HuH-7.5 (cell line): ENCODE results near the gene LAMTOR4.

Experiments used
- DNase-seq: peaks from one replicate; pipeline ENCODE4 v3.0.0; 2011; ENCODE audit warnings: low spot score

The LAMTOR4 gene

DNA sequence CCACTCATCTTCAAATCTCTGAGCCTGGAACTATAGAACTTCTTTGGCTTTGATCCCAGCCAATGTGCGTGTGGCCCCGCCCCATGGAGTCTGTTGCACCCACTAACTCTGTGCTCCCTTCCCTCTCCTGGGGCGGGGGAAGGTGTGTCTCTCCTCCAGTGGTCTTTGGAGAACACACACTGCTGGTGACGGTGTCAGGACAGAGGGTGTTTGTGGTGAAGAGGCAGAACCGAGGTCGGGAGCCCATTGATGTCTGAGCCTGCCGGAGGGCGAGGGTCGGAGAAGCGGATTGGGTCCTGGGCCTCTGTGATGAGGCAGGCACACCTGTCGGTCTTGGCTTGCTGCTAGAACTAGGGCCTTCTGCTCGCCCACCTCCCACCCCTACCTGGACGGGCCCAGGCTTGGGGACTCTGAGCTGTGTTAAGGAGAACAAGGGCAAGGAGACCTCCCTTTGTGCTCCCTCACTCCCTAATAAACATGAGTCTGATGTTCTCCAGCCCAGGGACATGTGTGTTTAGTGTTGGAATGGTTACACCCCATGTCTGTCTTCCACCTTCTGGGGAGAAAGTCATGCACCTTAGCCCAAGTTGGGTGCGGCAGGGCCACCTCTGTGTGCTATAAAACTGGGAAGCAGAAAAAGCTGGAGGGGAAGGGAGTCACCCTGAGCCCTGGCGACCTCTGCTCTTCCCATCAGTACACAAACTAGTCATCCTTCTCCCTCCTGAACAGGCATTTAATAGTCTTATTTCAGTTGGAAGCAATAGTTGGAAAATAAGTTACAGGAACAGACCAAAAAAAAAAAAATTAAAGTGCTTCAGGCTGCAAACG is 5.2 kb downstream of the LAMTOR4 start:
- no peak for DNase-seq

DNA sequence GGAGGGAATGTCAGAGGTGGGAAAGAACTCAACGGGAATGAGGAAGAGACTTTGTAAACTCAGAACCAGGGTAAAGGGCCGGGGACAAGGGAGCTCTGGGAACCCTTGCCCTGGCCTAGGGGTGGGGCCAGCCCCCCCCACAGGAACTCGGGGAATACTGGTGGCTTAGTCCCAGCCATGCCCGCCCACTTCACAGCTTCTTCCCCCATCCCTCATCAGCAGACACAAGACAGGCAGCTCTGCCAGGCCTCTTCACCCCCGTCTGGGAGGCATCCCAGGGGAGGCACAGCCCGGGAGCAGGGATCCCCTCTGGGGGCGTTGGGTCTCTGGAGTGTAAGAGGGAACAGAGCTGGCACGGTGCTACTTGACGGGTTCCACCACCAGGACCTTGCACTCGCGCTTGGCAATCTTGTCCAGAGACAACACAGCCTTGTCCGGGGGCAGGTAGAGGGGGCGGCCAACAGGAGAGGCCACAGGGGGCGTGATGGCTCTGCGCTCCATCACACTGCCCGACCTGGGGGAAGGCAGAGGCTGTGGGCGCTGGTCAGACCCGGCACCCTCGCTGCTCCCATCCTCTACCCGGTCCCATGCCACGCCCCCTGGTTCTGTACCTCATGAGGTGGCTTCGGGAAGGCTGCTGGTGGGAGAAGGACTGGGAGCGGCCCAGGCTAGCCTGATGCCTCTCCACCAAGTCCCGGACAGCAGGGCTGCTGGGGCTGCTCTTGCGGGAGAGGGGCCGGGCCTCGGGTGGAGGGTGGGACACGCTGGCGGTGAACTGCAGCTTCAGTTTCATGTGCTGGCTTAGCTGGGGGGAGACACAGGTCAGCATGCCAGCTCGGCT is 6.2 kb downstream of the LAMTOR4 start:
- peak; percentile 25 for DNase-seq

DNA sequence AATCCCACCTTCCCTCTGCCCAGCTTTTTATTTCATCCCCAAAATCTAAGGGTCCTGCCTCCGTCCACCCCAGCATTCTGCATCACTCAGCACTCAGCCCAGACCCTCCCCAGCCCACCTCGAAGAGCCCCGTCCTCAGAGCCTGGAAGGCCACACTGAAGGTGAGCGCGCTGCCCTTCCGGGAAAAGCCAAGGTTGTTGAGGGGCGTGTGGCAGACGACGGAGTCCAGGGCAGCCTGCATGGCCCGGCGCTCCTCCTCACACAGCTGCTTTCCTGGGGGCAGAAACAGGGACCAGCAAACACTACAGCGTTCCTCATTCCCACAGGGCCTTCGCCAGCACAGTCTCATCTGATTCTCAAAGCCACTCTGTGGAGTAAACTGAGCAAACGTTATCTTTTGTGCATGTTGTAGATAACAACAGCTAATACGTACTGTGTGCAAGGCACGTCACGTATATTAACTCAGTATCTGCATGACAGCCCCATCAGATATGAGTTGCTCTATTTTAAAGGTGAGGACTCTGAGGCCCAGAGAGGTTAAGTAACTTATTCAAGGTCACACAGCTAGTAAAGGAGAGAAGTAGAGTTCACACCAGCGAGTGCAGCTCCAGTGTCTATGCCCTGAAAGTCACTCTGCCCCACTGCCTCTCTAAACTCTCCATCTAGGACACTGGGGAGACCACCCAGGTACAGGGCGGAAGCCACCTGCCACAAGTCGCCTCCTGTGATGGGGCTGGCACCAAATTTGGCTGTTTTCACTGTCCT is 7.0 kb downstream of the LAMTOR4 start:
- peak; percentile 27 for DNase-seq

DNA sequence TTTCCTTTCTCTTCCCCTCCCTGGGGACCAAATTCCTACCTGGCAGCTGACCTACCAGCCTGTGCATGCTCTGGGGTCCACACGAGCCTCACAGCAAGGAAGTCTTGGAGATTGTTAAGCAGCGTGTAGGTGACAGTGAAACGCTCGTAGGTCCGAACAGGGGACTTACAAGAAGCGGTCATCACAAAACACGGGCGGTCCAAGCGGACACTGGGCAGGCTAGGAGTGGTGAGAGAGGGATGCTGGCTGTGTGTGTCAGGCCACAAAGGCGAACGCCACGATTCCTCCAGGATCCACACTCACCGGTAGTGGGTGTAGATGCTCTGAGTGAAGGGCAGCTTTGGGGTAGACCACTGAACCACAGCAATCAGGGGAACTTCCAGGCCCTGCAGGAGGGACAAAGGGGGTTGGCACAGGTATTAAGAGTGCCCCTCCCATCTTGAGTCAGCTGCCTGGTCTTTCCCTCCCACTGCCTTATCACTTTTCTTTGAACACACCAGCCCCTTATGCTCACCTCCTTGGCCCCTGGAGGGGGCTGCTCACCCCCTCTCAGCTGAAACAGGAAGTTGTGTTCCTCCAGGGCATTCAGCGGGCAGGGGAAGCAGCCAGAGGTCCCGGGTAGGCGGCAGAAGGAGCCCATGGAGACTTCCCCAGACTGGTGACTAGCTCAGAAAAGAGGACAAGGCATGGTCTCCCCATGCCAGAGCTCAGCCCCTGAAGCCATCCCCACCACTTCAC is 7.8 kb downstream of the LAMTOR4 start:
- DNase-seq = no peak

DNA sequence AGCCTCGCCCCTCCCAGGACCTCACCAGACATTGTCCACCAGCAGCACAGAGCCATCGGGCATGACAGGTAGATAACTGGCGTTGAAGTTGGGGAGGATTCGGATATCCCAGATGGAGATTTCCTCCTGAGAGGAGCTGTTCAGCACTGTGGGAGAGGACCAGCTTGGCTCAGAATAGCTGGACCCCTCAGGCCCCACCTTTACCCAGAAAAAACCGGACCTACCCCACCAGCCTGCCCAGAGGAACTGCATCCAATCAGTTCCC is 8.3 kb downstream of the LAMTOR4 start:
- no peak for DNase-seq

DNA sequence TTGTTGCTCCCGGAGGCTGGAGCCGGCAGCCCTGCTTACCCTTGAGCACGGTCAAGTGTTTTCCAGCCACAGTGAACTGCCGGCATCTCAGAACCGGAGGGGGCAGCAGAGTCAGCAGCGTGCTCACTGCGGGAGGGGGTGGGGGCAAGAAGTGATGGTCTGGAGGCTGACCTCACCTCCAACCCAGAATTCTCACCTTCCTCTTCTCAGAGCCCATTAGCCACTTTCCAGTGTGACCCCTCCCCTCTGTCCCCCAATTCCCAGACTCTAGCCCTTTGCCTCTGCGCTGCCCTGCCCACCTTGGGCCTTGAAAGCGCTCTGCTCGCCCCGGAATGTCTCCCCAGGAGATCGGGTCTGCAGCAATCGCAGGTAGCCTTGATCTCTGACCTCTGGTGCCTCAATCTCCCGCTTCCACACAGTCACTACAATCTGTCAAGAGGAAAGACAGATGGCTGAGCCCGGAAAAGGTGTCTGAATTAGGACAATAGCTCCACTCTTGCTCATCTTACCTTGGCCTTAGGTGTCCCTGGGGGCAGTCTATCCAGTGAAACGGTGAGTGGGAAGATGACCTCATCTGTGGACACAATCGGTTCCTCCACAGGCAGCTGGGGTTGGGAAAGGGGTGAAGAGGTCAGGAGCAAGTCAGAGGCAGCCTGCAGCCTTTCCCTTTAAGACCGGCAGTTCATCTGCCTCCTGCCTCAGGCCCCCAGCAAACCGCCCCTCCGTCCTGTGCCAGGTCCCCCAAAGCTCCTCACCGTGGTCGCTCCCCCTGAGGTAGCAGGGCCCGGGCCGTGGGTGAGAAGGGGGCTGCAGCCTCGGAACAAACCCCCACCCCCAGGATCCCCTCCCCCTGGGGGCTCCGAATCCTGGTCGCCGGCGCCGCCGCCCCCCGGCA is 8.9 kb downstream of the LAMTOR4 start:
- peak; percentile 90 for DNase-seq

DNA sequence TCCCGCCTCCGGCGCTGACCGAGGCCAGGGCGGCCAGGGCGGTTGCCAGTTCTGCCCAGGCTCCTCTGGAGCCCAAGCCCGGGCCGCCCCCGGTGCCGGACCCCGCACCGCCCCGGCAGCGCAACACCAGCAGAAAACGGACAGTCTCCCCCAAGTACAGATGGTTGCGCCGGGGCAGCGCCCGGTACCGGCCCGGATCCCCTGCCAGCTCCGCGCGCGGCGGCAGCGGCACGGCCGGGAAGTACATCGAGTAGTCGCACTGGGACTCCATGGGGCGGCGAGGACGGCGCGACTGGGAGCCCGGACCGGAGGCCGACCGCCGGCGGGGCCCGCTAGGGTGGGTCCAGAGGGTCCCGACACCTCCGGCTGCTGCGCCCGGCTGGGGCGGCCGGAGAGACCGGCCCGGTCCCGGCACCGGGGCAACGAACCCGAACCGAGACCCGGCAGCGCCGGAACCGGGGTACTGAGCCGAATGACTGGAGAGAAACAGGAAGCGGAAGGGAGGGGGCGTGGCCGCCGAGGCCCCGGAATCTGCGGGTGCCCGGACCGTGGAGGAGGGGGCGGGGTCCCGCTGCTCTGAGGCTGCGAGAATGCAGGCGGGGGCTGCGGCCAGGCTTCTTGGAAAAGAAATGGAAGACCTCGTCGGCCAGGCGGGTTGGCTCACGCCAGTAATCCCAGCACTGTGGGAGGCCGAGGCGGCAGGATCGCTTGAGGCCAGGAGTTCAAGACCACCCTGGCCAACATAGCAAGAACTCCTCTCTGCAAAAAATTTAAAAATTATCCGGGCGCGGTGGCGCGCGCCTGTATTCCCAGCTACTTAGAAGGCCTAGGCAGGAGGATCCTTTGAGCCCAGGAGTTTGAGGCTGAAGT is 9.7 kb downstream of the LAMTOR4 start, which contains the start of gene TRAPPC14:
TRAPPC14 (minus strand) TSS at position 495 of the 870 bp plus-strand sequence; CDS start at position 271, 224 bp downstream.
- peak; percentile 98 for DNase-seq

DNA sequence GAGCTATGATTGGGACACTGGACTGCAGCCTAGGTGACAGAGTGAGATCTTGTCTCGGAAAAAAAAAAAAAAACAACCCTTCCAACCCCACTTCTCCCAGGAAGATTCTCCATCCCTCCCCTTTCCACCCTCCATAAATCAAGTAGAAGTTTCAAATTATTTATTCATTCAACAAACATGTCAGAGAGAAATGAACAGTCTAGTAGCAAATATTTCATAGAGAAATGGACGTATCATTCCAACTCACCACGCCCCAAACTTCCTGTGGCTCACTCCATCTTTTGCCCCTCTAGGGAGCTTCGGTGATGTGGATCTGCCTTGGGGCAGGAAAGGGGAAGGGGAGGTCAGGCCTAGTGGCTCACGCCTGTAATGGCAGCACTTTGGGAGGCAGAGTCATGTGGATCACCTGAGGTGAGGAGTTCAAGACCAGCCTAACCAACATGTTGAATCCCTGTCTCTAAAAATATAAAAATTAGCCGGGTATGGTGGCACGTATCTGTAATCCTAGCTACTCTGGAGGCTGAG is 10.4 kb downstream of the LAMTOR4 start:
- DNase-seq = no peak

DNA sequence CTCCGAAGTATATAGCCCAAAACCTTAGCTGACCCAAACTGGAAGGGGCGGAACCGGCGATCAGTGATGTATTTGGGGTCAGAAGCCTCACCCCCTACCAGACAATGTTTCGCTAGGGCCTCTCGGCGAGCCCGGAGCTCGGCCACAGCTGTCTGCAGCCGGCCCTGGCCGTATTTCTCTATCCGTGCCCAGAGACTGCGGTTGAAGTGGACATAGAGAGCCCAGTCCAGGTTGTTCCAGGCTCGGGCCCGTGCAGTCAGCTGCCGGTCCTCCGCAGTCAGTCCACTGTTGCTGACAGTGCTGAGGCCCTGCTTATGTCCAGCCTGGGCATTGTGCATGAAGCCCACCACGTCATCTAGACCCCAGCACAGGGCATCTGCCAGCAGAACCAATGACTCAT is 11.3 kb downstream of the LAMTOR4 start:
- no peak for DNase-seq

DNA sequence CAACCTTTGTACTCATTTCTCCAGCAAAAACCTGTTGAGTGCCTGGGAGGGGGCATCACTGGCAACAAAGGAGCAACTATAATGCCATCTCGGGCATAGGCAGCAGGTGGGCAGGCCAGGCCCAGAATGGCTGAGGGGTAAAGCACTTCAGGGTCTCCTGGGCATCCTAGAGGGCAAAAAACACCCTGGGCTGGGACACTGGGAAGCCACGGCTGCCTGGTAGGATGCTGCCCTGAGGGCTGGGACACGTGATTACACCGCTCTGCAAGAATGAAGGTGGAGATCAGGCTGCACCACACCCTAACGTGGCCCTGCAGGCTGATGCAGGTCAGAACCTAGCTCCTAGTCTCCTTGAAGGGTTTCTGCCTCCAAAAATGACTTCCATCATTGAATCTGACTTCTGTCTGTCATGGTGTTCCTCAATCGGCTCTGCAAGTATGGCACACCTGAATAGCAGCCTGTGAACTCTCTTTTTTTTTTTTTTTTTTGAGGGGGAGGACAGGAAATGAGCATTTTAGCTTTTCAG is 14.4 kb downstream of the LAMTOR4 start:
- DNase-seq = peak; percentile 59

DNA sequence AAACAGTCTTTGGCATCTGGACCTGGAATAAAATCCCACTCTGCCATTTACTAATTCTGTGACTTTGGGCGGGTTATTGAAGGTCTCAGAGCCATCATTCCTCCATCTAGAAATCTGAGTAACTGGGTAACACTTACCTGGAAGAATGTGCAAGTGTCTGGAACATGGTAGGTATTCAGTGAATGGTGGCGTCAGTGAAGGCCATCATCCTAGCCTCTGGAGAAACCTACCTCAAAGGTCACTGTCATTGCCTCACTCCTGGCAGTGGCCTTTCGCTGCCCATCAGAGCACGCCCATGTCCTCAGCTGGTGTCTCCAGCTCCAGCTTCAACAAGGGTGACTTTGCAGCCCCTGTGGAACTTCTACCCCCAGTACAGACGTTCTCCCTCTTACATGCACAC is 15.2 kb downstream of the LAMTOR4 start:
- DNase-seq = no peak

DNA sequence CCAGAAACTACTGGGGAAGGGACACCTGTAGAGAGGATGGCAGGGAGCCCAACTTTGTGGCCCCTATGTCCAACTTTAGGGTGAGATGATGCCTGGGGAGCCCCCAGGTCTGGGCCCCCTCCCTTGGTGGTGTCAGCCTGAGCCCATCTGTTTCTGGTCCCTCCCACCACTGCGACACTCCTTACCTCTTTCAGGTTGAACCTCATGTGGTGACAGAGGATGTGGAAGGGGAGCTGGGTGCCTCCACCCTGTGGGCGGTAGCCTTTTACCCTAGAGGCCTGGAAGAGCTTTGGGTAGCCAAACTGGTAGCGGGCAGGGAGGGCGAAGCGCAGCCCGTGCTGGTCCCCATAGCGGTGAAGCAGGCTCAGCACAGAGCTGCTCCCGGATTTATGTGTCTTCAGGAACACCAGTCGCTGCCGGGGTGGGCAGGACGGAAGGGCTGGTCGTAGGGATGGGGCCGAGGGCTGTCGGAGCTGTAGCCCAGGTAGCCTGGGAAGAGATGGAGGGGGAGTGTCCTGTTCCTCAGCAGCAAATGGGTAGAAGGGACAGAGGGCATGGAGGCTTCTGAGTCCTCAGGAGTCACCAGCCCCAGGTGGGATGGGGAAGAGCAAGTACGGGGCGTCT is 17.7 kb downstream of the LAMTOR4 start:
- no peak for DNase-seq

DNA sequence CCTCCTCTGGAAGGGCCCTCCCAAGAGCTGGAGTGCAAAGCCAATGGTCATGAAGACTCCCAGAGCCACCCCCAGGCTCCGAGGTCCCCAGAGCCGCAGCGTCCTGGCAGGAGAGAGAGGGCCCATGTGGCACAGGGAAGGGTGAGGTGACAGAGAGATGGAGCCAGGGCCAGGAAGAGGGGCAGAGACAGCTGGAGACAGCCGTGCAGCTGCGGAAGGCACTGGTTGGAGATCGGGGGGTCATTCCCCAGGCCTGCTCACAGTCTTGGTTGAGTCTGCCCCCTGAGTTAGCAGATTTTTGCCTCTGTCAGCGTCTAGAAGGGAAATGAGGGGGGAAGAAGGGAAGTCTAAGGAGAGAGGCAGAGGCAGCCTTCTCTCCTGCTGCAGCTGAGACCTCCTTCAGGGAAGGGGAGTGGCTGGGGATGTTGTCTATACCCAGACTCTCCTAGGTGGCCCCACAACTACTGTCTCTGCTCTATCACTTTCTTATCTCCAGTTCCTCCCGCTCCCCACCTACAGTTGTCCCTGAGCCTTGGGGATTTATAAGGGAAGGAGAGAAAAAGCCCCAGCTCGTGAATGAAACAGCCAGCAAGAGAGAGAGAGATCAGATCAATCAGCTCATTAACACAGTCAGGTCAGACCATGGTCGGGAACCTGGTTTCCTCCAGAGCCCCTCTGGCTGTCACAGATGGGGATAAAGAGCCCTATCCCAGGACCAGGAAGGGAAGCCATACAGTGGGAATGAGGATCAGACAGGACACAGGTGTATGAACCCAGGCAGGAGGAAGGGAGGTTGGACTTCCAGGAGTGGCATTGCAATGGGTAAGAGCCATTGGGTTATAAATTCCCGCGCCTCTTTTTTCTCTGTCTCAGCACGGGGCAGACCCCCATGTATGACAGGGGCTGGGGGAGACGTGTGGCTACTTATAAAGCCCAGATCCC is 18.5 kb downstream of the LAMTOR4 start:
- DNase-seq = peak; percentile 18

DNA sequence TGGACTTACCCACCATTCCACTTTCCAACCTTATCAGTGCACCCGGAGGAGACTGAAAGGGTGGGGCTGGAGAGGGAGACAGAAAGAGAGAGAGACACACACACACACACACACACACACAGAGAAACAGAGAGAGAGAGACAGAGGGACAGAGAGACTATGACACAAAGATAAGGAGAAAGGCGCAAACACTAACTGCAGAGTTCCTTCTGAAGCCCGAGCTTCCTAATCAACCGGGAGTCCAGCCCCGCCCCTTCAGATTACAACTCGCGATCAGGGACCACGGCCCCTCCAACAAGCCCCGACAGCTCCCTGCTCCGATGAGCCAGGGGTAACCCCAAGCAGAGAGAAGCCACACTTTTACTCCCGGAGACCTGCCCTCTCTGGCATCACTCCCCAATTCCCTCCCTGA is 19.2 kb downstream of the LAMTOR4 start:
- DNase-seq = peak; percentile 29

DNA sequence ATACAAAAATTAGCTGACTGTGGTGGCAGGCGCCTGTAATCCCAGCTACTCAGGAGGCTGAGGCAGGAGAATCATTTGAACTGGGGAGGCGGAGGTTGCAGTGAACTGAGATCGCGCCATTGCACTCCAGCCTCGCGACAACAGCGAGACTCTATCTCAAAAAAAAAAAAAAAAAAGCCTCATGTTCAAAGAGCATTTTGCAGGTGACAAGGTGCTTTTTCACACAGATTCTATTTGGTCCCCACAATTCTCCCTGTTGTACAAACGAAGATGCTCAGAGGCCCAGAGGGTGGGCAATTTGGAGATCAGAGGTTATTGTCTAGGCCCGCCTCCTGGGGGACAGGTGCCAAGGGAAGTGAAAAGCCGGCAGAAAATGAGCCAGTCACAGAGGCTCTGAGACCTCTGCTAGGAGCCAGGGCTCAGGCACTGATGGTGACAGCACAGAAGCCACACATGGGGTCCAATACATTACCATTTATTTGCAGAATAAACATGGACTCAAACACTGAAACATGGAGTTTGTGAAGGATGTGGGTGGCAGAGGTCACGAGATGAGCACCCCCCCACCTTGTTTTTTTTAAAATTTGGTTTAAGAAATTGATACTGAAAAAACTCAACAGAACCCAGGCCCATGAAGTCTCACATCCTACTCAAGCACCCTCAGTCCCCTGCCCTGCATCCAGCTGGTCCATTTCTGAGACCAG is 20.6 kb downstream of the LAMTOR4 start:
- peak; percentile 27 for DNase-seq

DNA sequence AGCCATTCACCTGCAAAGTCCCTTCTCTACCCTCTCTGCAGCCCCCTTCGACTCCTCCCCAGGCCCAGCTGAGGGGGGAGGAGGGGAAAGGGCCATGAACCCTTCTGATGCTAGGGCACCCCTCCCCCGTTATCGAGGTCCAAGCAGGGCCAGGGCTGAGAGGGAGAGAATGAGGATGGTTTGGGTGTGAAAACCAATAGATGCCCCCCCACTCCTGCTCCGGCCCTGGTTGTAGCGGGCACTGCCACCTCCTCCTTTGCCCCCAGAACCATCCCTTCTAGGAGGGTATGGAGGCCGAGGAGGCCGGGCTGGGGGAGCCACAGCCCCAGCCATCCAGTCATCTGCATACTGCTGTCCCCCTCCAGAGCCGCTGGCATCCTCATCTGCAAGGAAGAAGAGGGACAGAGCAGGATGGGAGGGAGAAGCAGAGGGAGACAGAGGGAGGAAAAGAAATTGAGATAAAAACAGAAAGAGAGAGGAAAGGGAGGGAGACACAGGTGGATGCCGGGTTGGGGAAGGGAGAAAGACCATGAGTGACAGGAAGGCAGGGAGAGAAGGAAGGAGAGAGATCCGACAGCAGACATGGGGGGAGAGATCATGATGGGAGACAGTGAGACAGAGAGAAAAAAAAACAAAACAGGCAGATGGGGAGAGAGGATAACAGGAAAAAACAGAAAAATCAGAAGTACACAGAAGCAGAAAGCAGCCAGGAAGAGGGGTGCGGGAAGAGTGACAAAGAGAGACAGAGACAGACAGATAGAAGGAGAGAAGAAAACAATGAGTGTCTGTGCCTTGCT is 21.6 kb downstream of the LAMTOR4 start:
- DNase-seq = peak; percentile 19
